NK-92 treated with Interleukin-12 subunit alpha and Interleukin-12 subunit beta, amount 100 ng/mL, for 24 hours (cell line): ENCODE results near the gene POU4F1.

ENCODE experiments used
- DNase-seq: peaks from one replicate; lab custom pipeline; 2025; lab: John Stamatoyannopoulos, UW

POU4F1 gene

GRCh38 chr13:78607409-78608251 is 4.3 kb upstream of the POU4F1 start:
- DNase-seq, result no peak

GRCh38 chr13:78606471-78607408 is 3.4 kb upstream of the POU4F1 start:
- DNase-seq, result no peak

DNA sequence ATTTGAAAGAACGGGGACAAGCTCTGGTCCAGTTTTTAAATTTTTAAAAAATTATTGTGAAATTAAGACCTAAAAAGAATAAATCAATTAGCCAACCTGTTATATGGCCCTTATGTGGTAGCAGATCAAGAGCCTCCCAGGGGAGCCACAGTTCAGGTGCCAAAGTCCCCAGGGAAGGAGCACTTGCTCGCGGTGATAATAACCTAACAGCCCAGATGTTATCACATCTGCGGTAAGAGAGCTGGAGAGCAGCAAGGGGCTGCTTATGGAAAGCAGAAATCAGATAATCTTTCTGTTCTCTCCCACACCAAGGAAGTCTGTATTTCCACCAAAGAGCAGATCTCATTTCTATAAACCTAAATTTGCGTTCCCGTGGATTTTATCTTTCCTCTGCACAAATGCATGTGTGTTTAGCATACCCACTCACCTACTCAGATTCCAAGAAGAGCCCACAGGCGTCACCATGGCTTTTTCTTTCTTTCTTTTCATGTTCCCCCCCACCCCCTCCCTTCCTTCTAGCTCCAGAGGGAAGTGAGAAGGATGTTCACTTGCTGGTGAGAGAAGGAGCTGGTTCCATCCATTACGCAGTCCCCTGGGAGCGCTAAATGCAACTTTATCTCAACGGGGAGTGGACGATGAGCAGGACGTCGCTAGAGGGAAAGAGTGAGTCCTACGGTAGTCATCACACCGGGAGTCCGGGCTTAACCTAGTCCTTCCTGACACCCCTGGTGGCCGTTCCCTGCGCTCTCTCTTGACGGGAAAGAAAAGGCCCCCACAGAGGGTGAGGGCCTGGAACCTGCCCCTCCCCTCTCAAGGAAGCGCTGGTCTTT is 1.6 kb upstream of the POU4F1 start:
- no peak for DNase-seq

DNA sequence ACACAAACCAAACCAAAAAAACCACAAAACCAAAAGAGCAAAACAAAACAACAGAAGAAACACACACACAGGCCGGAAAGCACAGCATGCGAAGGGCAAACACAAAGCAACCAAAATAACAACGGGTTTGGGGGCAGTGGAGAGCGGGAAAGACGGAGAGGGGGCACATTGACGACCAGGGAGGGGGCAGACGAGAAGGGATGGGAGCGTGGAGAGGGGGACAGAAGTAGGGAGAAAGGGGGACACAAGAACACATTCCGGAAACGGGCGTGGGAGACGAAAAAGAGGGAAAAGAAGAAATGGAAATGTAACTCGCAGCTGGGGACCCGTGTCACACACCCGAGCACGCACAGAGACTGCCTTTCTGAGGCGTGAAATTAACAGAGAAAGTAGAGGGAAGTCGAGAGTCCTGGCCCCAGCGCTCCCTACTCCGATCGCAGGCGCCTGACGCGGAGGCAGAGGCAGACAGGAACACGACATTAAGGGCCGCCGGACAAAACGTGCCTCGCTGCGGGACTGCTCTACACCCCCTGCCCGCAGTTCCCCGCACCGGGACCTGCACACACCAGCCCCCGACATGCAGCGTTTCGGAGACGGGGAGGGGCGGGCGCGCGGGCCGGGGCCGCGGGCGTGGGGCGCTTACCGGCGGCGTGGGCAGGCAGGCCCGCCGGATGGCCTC is 652 bp downstream of the POU4F1 start:
- no peak for DNase-seq

DNA sequence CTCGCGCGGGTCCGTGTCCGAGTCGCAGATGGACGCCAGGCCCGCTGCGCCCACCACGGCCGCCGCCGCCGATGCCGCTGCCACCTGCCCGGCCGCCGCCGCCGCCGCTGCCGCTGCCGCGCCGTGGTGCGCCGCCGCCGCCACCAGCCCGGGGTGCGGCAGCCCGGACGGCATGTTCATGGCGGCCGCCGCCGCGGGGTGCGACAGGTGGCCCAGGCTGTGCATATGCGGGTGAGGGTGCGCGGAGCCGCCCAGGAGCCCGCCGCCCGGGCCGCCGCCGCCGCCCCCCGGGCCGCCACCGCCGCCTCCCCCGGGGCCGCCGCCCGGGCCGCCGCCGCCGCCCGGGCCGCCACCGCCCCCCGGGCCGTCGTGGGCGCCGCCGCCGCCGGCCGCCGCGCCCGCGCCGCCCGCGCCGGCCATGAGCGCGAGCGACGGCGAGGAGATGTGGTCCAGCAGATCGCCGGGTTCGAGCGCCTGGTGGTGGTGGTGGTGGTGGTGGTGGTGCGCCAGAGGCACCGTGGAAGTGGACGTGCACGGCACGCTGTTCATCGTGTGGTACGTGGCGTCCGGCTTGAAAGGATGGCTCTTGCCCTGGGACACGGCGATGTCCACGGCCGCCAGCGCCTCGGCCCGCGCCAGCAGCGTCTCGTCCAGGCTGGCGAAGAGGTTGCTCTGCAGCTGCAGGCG is 1.3 kb downstream of the POU4F1 start:
- no peak for DNase-seq

GRCh38 chr13:78601124-78601873 is 2.1 kb downstream of the POU4F1 start:
- DNase-seq, result no peak

GRCh38 chr13:78600280-78600883 is 3.0 kb downstream of the POU4F1 start:
- DNase-seq, result no peak

- no peak for DNase-seq
Observed at GRCh38 chr13:78599645-78600279, 3.6 kb downstream of the POU4F1 start.

GRCh38 chr13:78598966-78599644 is 4.2 kb downstream of the POU4F1 start:
- DNase-seq, result no peak

GRCh38 chr13:78598116-78598781 is 5.1 kb downstream of the POU4F1 start:
- no peak for DNase-seq

DNA sequence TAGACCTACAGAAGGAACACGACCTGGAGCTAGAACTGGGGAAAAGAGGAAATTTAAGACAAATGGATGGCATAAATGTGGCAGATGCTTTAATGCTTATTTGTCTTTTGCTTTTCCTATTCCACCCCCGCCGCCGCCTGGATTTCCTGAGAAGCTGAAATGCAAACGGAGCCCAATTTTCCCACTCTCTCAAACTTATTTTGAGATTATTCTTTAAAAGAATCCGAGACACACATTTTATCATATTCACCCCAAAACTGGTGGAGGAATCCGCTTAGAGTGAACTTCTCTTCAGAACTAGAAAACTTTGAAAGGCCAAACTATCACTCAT is 5.8 kb downstream of the POU4F1 start:
- no peak for DNase-seq

DNA sequence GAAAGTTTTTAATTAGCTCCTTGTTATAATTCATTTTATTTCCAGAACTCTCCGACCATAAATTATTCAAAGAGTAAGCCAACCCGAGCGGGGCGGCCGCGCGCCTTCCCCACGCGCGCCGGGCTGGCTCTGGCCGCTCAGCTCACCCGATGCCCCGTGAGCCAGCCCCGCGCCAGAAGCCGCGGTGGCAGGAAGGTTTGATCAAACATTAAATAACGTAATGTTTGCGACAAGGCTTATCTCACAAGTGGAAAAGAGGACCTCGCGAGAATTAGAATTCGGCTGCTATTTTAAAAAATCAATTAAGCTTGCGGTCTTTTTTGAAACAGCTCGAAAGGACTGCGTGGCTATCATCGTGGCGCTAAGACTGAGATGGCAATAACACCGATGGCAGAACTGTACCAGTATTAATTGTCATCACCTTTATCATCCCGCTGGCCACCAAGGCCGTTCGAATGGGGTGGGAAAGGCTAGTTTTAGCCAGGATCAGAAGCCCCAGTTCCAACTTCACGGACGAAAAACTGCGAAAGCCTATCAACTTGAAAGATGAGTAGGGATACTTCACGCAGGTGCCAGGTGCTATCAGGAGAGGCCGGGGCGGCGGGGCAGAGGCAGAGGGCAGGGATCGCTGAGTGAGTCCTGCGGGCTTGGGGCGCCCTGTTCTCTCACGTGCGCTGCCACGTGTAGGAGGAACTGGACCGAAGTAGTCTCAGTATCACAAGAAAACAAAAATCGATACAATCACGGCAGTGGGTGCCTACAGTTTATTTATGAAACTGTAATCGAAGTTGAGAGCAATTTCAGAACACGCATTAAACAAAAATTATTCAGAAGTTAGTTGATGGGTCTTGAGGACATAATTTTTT is 6.4 kb downstream of the POU4F1 start:
- DNase-seq, result no peak

GRCh38 chr13:78596399-78596735 is 7.0 kb downstream of the POU4F1 start:
- no peak for DNase-seq

DNA sequence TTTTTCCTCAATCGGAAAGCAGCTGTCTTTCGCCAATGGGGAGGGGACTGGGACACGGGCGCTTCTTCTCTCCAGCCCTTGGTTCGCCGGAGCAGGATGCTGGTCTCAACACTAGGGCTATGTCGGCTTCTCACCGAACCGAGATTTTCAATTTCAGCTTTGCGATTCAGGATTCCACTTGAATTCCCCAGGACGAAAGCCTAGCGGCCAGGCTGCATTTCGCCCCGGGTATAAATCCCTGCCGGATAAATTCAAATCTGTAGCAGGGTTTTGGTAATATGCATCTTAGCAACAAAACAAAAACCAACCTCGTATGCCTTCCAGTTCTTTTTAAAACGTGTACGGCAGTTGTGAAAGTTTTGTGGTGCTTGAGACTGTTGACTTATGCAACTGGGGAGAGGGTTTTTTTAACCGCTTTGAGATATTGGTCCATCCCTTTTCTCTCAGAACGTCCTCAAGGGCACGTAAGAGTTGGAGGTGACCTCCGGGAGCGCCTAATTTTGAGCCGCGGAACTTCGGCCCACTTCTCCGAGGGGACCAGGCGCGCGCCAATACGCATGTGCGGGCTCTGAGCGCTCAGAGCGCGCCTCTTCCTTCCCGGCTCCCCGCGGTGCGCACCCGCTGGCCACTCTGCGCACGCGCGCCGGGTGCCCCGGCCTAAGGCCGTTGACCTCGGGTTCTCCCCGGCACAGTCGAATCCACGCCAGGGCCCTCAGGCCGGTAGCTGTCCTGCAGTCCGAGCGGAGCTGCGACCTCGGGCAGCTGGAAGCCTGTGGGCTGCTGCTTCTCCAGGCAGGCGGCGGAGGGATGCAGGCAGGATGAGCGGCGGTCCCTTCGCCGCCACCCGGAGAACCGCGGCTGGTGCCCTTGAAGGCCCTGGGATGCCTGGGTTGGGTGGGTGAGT is 7.6 kb downstream of the POU4F1 start:
- DNase-seq, result no peak

- no peak for DNase-seq
Observed at GRCh38 chr13:78594456-78594975, 8.8 kb downstream of the POU4F1 start.
